WERI-Rb-1 (cell line): ENCODE results near the gene ITPR2.

ENCODE experiments used
- DNase-seq: peaks from one replicate; pipeline ENCODE4 v3.0.0-alpha.2; 2020
- H3K27ac ChIP-seq: fragments of 250-450 bp; sonication (Bioruptor Pico); 2 replicates; pipeline ENCODE4 v1.5.1; 2020; ENCODE audit warnings: mild to moderate bottlenecking, moderate library complexity
- H3K27me3 ChIP-seq: fragments of 250-450 bp; sonication (Bioruptor Pico); 2 replicates; pipeline ENCODE4 v1.5.1; 2021; ENCODE audit warnings: mild to moderate bottlenecking, low read depth, moderate library complexity; ENCODE audit not compliant: insufficient read depth, severe bottlenecking
- H3K36me3 ChIP-seq: fragments of 250-450 bp; sonication (Bioruptor Pico); 2 replicates; pipeline ENCODE4 v1.5.1; 2020; ENCODE audit warnings: mild to moderate bottlenecking, moderate library complexity
- H3K4me3 ChIP-seq: 2 replicates; pipeline ENCODE4 v1.5.1; 2011; ENCODE audit warnings: low read depth, mild to moderate bottlenecking, control low read depth, low read length
- H3K9me3 ChIP-seq: fragments of 250-450 bp; sonication (Bioruptor Pico); 2 replicates; pipeline ENCODE4 v1.5.1; 2021; ENCODE audit warnings: mild to moderate bottlenecking, moderate library complexity; ENCODE audit not compliant: severe bottlenecking
- TF ChIP-seq, protein P1 (sequence below): IDR thresholded peaks from 2 replicates; pipeline ENCODE4 v1.5.1; 2011; ENCODE audit warnings: low read depth, mild to moderate bottlenecking, control low read depth, inconsistent platforms, low read length

Gene ITPR2

DNA sequence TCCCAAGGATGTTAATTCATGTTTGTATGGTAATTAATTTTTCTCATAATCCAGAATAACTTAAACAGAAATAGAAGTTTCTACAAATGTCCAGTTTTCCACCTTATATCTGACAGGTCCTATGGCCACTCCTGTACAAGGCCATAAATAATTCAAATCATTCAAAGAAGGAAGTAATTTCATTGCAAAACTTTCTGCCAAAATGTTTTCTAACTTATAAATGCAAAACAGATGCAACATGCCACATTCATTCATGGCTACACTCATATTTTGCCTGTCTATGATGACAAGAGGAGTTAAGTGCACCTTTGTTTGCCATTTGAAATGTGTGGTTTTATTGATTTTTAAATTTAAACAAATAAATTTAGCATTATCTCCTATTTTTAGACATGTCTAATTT lies 34.4 kb downstream of the ITPR2 start:
- no peak for DNase-seq
- TF ChIP-seq, protein P1, sequence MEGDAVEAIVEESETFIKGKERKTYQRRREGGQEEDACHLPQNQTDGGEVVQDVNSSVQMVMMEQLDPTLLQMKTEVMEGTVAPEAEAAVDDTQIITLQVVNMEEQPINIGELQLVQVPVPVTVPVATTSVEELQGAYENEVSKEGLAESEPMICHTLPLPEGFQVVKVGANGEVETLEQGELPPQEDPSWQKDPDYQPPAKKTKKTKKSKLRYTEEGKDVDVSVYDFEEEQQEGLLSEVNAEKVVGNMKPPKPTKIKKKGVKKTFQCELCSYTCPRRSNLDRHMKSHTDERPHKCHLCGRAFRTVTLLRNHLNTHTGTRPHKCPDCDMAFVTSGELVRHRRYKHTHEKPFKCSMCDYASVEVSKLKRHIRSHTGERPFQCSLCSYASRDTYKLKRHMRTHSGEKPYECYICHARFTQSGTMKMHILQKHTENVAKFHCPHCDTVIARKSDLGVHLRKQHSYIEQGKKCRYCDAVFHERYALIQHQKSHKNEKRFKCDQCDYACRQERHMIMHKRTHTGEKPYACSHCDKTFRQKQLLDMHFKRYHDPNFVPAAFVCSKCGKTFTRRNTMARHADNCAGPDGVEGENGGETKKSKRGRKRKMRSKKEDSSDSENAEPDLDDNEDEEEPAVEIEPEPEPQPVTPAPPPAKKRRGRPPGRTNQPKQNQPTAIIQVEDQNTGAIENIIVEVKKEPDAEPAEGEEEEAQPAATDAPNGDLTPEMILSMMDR, result no peak
- Histone ChIP-seq H3K27me3 (no peaks in the 10 kb centered on the region), H3K4me3 (no peak overlapping the region), H3K27ac (no peak overlapping the region), H3K36me3 (no peaks in the 10 kb centered on the region), H3K9me3 (no peaks in the 10 kb centered on the region)

GRCh38 chr12:26798023-26798422 lies 35.0 kb downstream of the ITPR2 start:
- Histone ChIP-seq H3K36me3 (no peaks in the 10 kb centered on the region), H3K4me3 (no peak overlapping the region), H3K9me3 (no peaks in the 10 kb centered on the region), H3K27me3 (no peaks in the 10 kb centered on the region), H3K27ac (no peak overlapping the region)
- TF ChIP-seq, protein P1, result no peak
- no peak for DNase-seq

DNA sequence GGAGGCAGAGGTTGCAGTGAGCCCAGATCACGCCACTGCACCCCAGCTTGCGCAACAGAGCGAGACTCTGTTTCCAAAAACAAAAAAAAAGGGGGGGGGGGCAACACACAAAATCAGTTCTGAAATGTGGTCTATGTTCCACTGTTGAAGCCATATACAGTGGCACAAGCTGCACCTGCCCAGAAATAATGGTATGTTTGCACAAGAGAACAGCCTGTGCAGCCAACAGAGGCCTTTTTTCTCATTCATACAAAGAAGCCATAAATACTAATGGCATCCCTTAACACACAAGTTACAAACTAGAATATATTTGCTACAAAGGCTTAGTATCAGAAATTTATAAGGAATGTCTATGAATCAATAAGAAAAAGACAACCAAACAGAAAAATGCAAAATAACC lies 37.1 kb downstream of the ITPR2 start:
- Histone ChIP-seq H3K9me3 (no peaks in the 10 kb centered on the region), H3K27ac (no peak overlapping the region), H3K4me3 (no peak overlapping the region), H3K27me3 (no peaks in the 10 kb centered on the region), H3K36me3 (no peaks in the 10 kb centered on the region)
- DNase-seq, result no peak
- TF ChIP-seq, protein P1, result no peak

GRCh38 chr12:26791301-26791791 lies 41.6 kb downstream of the ITPR2 start:
- no peaks in the 10 kb centered on the region for H3K9me3 ChIP-seq
- no peak overlapping the region for H3K27ac ChIP-seq
- no peaks in the 10 kb centered on the region for H3K36me3 ChIP-seq
- TF ChIP-seq, protein P1, result no peak
- no peaks in the 10 kb centered on the region for H3K27me3 ChIP-seq
- DNase-seq, result no peak
- H3K4me3 ChIP-seq, result no peak overlapping the region

GRCh38 chr12:26790645-26790994 lies 42.4 kb downstream of the ITPR2 start:
- H3K4me3 ChIP-seq, result no peak overlapping the region
- no peak for DNase-seq
- no peaks in the 10 kb centered on the region for H3K9me3 ChIP-seq
- TF ChIP-seq, protein P1, result no peak
- H3K36me3 ChIP-seq, result no peaks in the 10 kb centered on the region
- no peak overlapping the region for H3K27ac ChIP-seq
- no peaks in the 10 kb centered on the region for H3K27me3 ChIP-seq
